Measurements from ENCODE around the gene NR4A3.

The NR4A3 gene

DNA sequence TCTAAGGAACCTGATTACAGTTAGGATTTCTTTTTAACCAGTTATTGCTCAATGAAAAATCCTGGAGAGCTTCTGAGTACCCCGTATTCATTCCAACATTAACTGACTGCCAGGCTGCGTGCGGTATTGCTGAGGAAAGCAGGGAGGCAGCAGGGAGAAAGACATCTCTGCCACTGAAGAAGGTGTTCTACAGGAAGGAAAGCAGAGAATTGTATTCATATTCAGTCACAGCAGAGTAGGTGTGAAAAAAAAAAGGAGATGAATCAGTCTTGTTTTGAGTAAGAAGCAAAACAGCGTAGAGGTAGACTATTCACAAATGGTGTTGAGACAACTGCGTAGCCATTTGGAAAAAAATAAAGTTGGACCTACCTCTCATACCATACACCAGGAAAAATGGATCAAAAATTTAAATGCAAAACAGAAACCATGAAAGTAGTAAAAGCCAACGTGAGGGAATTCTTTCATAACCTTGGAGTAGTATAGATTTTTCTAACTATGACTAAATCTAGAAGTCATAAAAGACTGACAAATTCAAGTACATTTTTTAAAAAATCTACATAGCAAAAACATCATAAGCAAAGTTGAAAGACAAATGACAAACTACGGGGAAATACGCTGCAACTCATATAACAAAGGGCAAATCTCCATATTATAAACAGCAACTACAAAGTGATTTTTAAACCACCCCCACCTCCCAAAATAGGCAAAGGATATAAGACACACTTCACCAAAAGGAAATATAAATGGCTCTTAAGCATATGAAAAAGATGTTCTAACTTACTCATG lies 9.9 kb upstream of the NR4A3 start:
- no peak overlapping the region for H3K27ac ChIP-seq
- no peak overlapping the region for H3K4me3 ChIP-seq

DNA sequence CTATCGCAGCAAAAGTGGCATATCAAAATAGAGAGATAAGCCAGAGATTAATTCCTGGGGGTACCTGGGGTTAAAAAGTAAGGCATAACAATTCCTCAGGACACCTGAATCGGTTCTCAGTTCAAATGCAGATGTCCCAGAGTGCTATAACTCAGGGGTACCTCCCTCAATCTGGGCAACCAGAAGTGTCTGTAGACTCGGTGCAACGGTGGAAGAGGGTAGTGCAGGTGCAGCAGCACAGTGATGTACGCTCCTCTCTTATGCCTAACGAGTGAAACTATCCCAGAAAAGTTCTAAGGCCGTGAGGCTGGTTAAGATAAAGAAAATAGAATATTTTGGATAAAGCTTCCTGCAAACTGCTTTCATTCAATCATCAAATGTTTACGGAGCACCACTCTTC lies 7.9 kb upstream of the NR4A3 start:
- H3K27ac ChIP-seq: no peak overlapping the region
- H3K4me3 ChIP-seq: no peak overlapping the region

DNA sequence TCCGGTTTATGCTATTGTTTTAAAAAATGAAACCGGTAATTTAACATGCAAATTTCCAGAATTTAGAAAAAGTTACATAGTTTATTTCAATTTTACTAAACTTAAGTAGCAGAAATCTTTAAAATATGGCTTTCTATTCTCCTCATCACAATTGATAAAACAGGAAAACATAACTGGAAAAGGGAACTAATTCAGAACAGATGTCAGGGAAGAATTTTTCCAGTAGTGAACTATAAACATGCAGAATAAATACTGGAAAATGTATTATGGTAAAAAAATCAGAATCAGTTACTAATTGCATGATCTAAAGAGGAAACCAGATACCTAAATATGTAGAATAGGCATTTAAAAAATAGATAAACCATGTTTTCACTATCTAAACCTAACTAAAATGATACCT lies 7.3 kb upstream of the NR4A3 start:
- Histone ChIP-seq H3K4me3 (no peak overlapping the region), H3K27ac (no peak overlapping the region)

DNA sequence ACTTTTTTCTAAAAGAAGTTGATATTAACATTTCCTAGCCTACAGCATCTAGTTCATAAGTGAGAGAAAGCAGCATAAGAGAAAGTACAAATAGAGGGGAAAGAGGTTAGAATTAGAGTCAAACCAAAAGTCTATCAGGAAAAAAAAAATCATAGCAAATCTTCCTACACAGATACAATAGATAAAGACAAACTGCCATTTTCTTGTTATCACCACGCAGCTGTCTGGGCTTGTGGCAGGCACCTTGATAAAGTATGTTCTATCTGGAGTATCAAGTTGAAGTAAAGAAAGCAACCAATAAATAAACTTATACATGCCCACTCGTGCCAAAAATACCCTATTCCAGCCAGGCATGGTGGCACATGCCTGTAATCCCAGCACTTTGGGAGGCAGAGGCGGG lies 5.3 kb upstream of the NR4A3 start:
- H3K27ac ChIP-seq: no peak overlapping the region
- H3K4me3 ChIP-seq: no peak overlapping the region

DNA sequence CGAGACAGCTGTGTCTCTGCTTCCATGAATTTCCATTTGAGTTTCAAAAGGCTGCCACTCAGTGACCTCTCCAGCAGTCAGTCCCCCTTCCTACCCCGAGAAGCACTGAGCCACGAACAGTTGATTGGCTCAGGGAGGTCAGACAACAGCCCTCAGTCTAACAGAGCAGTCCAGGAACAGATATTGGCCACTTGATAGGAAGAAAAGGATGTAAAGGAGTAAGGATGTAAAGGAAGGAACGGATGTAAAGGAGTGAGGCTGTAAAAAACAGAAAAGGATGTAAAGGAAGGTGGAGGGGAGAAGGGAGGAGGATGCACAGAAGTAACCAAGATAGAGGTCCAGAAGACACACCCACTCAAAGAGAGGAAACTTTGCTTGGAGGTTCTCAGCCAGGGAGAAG lies 3.2 kb upstream of the NR4A3 start:
- Histone ChIP-seq H3K27ac (peak overlapping the region in 12 of 21 experiments; percentile 51 to 99 (median 93)), H3K4me3 (peak overlapping the region in 1 of 7 experiments; percentile 78)

DNA sequence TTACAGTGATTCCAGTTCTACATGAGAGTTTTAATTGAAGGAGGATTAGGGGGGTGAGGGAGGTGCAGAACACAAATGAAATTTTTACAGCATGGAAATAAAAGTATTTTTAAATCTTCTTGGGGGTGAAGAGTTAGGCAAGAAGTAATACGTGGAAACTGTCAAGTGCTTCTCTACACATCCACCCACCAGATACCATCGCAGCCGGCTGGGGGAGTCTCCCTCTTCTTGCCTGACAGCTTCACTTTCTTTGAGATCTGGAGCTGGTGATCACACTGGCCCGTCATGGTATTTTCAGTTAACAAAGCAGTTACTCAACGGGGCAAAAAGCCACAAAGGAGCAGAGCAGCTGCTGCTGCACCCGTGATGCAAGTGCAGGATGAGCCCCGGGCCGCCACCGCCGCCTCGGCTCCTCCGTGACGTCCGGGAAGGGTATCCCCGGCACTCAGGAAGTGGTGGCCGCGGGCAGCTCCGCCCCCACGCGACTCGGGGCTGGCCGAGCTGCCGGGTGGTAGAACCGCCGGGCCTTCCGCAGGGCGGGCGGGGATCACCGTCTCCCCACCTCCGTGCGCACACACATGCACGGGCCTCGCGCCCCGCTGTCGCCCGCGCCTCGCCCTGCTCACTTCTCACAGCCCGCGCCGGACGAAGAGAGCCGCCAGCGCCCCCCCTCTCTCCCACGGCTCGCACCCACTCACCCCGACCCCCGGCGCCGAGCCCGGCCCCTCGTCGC lies 2.4 kb upstream of the NR4A3 start:
- H3K4me3 ChIP-seq: peak overlapping the region; percentile 74 to 89 (median 86)
- H3K27ac ChIP-seq: peak overlapping the region; percentile 89 to 99 (median 94)

DNA sequence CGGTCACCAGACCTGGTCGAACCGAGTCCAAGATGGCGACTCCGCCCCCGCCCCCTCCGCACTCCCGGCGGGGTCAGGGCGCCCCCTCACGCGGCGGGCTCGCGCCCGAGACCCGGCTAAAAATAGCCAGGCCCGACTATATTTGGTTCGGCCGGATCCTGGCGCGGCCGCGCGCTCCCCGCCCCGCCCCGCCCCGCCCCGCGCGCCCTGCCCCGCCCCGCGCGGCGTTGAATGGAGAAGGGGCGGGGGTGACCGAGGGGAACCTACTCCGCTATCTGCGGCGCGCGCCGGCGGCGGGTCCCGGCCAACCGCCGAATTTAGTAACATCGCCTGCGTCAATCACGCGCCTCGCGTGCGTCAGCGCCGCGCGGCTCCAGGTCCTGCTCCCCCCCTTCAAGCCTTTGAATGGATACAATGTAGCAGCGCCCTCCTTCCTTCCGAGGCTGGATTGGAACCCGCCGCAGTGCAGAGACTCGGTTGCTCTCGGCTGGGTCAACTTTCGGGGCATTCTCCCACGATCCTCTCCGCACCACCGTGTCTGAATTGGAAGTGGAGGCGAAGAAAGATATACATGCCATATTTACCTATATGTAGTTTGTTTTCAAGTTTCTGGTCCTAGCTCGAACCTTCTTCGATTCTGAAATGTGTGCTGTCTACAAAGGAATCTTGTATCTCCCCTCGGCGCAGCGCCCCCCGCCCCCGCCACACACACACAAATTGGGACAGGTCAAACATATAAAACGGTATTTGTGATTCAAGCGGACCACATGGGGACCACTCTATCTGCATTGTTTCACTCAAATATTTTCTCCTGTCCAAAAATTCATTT lies 1.6 kb upstream of the NR4A3 start:
- peak overlapping the region; percentile 89 to 99 (median 94) for H3K27ac ChIP-seq
- H3K4me3 ChIP-seq: peak overlapping the region; percentile 74 to 89 (median 86)

DNA sequence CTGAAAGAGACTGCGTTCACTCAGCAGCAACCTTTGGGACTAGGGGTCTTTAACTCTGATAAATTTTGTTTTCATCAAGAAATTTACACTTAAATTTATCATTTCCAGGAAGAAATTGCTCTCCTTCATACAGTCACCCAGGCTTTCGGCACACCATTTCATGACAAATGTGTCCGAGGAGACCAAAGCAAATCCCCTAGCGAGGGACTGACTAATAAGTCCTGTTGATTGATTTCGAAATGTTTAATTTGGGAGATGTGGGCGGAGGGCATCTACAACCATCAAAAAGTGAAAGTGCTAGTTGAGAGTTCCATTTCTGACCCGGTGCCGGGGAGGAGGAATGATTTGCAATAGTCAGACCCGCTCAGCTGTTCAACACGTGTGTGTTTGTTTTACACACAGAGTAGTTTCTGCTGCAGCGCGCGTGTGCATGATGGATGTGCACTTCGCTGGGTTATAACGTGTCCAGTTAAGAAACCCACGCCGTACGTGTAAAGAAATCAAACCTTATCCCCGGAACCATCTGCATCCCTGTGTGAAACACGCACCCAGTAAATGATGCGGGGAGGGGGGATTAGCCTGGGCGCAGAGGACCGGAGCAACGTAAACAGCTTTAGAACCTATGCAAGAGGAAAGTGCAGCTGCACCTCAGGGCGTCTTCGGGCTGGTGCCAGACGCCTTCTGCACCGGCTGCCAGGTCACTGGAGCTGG lies 845 bp upstream of the NR4A3 start:
- Histone ChIP-seq H3K27ac (peak overlapping the region in 20 of 21 experiments; percentile 24 to 99 (median 87)), H3K4me3 (peak overlapping the region; percentile 74 to 89 (median 86))

DNA sequence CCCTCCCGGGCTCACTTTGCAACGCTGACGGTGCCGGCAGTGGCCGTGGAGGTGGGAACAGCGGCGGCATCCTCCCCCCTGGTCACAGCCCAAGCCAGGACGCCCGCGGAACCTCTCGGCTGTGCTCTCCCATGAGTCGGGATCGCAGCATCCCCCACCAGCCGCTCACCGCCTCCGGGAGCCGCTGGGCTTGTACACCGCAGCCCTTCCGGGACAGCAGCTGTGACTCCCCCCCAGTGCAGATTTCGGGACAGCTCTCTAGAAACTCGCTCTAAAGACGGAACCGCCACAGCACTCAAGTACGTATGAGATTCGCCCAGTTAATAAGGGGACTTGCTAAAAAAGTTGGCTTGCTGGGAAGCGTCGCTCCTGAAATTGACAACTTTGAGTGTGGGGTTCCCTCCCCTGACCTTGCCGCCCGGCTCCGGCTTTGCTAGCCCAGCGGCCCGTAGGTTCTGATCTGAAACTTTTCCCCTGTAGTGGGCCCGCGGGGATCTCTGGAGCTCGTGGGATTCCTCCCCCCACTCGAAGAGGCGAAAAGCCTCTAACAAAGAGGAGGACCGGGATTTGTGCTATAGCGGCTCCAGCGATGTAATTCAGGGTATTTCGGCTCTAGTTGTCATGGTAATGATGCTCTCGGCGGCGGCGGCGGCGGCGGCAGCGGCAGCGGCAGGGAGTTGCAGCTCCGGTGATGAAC lies 572 bp downstream of the NR4A3 start:
- Histone ChIP-seq H3K4me3 (peak overlapping the region; percentile 74 to 89 (median 86)), H3K27ac (peak overlapping the region in 20 of 21 experiments; percentile 18 to 99 (median 75))

DNA sequence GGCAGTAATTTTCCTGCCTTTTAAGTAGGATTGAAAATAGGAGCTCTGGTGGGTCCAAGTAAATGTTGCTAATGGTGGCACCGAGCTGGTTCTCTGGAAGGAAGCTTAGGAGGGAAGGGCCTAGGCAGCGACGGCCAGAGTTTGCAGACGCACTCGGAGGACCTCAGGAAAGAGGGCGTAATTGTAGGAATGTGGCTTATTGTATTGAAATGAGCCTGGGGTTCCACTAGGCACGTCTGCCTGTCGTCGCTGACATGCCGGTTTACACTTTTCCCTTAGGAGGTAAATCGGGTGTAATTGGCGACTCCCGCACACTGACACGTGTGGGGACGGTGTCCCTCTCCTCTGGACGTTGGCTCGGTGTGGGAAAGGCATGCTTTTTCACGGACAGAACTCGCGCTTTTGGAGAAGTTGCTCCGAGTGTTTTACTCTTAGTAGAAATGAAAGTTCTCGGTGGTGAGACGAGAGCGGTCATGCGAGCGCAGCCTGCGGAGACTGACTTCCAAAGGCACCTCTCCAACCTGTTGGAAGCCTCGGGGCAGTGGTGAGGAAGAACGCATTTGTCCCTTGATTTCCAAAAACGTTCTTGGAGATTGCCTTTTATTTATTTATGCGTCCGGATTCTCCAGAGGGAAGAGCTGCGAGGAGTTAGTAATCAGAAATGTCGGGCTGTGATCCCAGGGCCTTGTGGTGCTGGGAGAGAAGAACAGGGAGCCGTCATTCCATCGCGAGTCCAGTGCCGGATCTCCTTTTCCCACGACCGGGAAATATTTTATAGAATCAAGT lies 1.3 kb downstream of the NR4A3 start:
- peak overlapping the region in 9 of 21 experiments; percentile 84 to 99 (median 93) for H3K27ac ChIP-seq
- peak overlapping the region; percentile 74 to 89 (median 86) for H3K4me3 ChIP-seq

DNA sequence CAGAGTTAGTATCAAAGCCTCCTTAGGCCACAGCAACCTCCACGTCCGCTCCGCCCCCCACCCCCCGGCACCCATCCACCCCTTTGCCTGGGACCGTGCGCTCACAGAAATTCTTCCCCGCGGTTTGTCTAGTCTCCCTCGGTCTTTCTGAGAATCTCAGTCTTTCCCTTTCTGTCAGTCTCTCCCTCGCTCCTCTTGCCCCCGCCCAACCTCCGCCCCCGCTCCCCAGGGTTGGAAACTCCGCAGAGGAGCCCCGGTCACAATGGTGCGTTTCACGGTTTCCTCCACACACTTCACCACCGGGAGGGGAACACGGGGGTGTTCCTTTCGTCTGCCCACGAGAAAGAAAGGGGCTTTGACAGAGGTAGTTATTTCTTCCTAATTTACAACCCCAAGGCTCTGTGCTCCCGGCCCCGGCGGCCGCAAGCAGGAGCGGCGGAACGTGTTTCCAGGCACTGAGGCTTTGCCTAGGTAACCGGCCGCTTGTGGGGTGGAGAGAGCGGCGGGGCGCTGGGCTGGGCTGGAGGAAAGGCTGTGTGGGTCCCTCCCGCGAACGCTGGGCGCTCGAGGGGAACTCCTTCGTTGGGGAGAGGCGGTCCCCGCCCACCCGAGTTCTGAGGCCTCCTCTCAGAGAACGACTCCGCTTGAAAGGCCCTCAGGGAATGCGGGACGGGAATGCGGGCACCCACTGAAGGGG lies 2.1 kb downstream of the NR4A3 start:
- H3K27ac ChIP-seq: peak overlapping the region in 6 of 21 experiments; percentile 9 to 99 (median 86)

DNA sequence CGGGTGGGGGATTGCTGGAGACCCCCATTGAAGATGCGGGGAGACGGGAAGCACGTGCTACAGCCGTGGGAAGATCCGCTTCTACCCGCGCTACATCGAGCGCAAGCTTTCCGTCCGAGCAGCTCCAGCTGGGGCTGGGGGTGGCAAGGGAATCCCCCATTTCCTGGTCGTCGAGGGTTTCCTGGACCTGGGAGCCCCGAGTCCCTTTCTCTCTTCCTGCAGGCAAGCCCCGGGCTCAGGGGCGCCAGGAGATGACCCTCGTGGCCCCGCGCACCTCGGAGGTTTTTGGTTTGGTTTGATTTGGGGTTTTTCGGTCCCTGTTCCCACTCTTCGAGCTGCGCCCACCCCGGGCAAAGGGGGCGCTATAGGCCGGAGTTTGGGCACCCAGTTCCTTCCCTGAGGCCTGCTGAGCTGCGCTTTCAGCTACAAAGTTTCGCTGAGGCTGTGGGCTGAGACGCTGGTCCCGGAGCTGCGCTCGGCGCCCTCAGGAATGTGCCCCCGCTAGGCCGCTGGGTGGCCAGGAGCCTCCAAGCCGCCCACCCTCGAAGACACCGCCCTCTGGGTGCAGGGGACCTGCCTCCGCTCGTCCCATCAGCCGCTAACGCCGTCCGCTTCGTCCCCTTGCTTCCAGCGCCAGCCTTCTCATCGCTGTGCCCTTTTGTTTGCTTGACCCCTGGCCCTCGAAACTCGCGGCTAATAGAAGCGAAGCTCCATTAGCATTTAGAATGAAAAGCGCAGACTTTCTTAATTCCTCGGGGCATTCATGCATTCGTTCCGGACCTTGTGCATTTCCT lies 2.9 kb downstream of the NR4A3 start:
- peak overlapping the region; percentile 74 to 89 (median 86) for H3K4me3 ChIP-seq
- peak overlapping the region in 3 of 21 experiments; percentile 3 to 84 (median 9) for H3K27ac ChIP-seq

More for the DNA sequence above, 2.1 kb downstream of the NR4A3 start:
- peak overlapping the region; percentile 74 to 89 (median 86) for H3K4me3 ChIP-seq

DNA sequence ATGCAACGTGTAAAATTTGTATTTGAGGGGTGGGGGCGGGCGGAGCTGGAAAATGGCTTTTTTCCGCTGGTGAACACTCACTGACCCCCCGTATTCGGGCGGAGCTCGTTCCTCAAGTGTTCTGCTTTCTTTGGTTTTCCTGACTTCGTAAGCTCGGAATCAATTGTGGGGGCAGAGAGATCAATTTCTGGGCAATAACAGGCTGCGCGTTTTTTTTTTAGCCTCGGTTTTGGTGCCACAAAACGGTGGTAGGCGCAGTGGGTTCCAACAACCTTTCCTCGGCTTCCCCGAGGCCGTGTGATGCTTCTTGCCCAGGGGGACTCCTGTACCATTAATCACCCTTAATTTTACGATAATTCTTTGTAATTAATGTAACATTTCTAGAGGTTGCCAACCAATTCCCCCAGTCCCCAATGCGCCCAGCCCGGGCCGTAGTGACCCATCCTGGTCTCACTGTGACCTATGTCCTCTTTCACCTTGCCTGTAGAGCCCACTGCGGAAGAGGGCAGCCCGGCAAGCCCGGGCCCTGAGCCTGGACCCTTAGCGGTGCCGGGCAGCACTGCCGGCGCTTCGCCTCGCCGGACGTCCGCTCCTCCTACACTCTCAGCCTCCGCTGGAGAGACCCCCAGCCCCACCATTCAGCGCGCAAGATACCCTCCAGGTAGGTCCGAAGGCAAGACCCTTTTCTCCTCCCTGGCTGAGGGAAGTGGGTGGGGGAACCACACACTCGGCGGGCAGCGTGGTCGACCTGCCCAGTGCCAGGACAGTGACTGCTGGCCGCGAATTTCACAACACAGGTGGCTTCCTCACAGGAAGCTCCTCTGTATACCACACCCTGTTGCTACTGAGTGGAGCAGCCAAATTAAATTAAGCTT lies 3.7 kb downstream of the NR4A3 start:
- no peak overlapping the region for H3K27ac ChIP-seq
- peak overlapping the region in 4 of 7 experiments; percentile 74 to 89 (median 83) for H3K4me3 ChIP-seq

DNA sequence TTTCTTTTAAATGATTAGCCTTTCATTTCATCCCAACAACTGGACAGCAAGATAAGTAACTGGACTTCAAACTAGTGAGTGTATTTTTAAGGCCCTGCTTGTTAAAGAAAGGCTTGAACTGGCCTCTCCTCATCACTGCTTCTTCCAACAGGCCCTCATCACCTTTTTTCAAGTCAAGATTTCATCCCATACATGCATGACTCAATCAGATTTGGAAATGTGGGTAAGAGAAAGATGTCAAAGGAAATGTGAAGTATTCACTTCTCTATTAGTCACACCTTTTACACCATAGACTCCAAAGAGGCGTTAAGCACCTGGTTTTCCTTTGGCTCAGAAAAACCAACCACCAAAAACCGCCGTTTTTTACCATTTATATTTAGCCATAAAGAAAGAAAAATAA lies 4.9 kb downstream of the NR4A3 start:
- Histone ChIP-seq H3K27ac (no peak overlapping the region), H3K4me3 (no peak overlapping the region)

DNA sequence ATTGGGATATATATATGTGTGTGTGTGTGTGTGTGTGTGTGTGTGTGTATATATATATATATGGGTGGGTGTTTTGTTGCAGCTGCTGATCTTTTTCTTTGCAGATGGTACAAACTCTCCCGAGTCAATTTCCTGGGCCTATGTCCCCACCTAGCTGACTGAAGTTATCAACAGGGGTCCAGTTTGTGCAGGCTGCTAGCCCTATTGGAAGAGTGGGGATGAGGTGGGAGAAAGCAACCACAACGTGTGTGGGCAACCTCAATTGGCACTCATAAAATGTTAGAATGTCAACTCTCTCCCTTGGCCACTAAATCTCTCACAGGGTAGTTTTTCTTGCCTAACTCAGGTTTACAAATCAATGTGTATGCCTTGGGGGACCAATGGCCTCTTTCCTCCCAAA lies 5.6 kb downstream of the NR4A3 start:
- no peak overlapping the region for H3K27ac ChIP-seq
- no peak overlapping the region for H3K4me3 ChIP-seq

DNA sequence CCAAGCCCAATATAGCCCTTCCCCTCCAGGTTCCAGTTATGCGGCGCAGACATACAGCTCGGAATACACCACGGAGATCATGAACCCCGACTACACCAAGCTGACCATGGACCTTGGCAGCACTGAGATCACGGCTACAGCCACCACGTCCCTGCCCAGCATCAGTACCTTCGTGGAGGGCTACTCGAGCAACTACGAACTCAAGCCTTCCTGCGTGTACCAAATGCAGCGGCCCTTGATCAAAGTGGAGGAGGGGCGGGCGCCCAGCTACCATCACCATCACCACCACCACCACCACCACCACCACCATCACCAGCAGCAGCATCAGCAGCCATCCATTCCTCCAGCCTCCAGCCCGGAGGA lies 6.3 kb downstream of the NR4A3 start:
- H3K4me3 ChIP-seq: no peak overlapping the region
- H3K27ac ChIP-seq: no peak overlapping the region
